Fibroblast of mammary gland (primary cell): ENCODE data around the gene CTAG1B.
"Not testable (repeated sequence)": the region's sequence is repeated elsewhere in the genome, so short reads cannot be mapped to it uniquely, and the experiment has no call there.

Experiments used
- DNase-seq: peaks from one replicate; pipeline ENCODE4 v3.0.0-alpha.2; 2010; ENCODE audit warnings: low read depth
- H3K4me3 ChIP-seq: 2 replicates; pipeline ENCODE4 v1.5.1; 2011; ENCODE audit warnings: low read depth, mild to moderate bottlenecking, low read length, moderate library complexity; ENCODE audit not compliant: control insufficient read depth
- CTCF ChIP-seq: conservative IDR thresholded peaks from 2 replicates; pipeline ENCODE4 v1.5.1; 2011; ENCODE audit warnings: low read depth, low read length, inconsistent platforms; ENCODE audit not compliant: control insufficient read depth, insufficient read depth

CTAG1B gene

GRCh38 chrX:154592505-154592904 is 26.6 kb downstream of the CTAG1B start:
- no peak for TF ChIP-seq CTCF
- DNase-seq, result no peak

GRCh38 chrX:154590415-154590814 is 28.7 kb downstream of the CTAG1B start:
- not testable (repeated sequence) for DNase-seq

More at GRCh38 chrX:154592505-154592904, 26.6 kb downstream of the CTAG1B start:
- no peak overlapping the region for H3K4me3 ChIP-seq

GRCh38 chrX:154584585-154585183 is 34.4 kb downstream of the CTAG1B start, which contains the start of gene CTAG1A:
CTAG1A (plus strand) TSS chrX:154585133; CDS start chrX:154585207, 74 bp downstream.
- not testable (repeated sequence) for H3K4me3 ChIP-seq, DNase-seq

More at GRCh38 chrX:154590415-154590814, 28.7 kb downstream of the CTAG1B start:
- not testable (repeated sequence) for H3K4me3 ChIP-seq

- H3K4me3 ChIP-seq, DNase-seq: not testable (repeated sequence)
Observed at GRCh38 chrX:154582994-154583393, 36.1 kb downstream of the CTAG1B start.

GRCh38 chrX:154575076-154575475 is 44.0 kb downstream of the CTAG1B start:
- DNase-seq, H3K4me3 ChIP-seq: not testable (repeated sequence)

GRCh38 chrX:154573061-154573460 is 46.0 kb downstream of the CTAG1B start:
- not testable (repeated sequence) for H3K4me3 ChIP-seq, DNase-seq

- H3K4me3 ChIP-seq, DNase-seq: not testable (repeated sequence)
Observed at GRCh38 chrX:154570361-154570760, 48.7 kb downstream of the CTAG1B start.
